Measurements from ENCODE around the gene NTRK2. TPM values are rescaled to one million over a fixed set of nuclear protein-coding genes. Genes with fewer than 3 reads are reported as not detected.

Gene NTRK2
- polyA plus RNA-seq, 1 donor (not counting 4 experiments of a cell fraction or from before 2014, with no cell fraction given) = 0.08 TPM

GRCh38 chr9:84862810-84863287, 193.3 kb downstream of the NTRK2 start:
- Histone ChIP-seq H3K27ac (ENCODE audit: control insufficient read depth, insufficient read depth, low read length) (peak overlapping the region; percentile 19), H3K4me1 (ENCODE audit: control insufficient read depth, extremely low read depth, insufficient read depth, low read length) (peaks cover 17% of the 10 kb centered on the region), H2AFZ (ENCODE audit: control insufficient read depth, low read length) (peak overlapping the region; percentile 34), H3K9me3 (ENCODE audit: control insufficient read depth, low read depth, low read length) (no peaks in the 10 kb centered on the region), H3K79me2 (ENCODE audit: control insufficient read depth, insufficient read depth, low read length) (no peaks in the 10 kb centered on the region), H3K4me3 (ENCODE audit: control insufficient read depth in 2 of 3, extremely low read depth in 1 of 3, insufficient read depth in 2 of 3, low read depth in 1 of 3, low read length in 3 of 3) (no peak overlapping the region), H3K9ac (ENCODE audit: control insufficient read depth, extremely low read depth, insufficient read depth, low read length) (no peak overlapping the region), H4K20me1 (ENCODE audit: control insufficient read depth, extremely low read depth, insufficient read depth, low read length) (no peaks in the 10 kb centered on the region), H3K4me2 (ENCODE audit: control insufficient read depth, extremely low read depth, insufficient read depth, low read depth, low read length) (peak overlapping the region; percentile 50), H3K36me3 (ENCODE audit: control insufficient read depth in 2 of 2, extremely low read depth in 1 of 2, insufficient read depth in 2 of 2, low read length in 2 of 2) (no peaks in the 10 kb centered on the region), H3K9me1 (ENCODE audit: control insufficient read depth, extremely low read depth, insufficient read depth, low read length) (no peaks in the 10 kb centered on the region), H3K27me3 (ENCODE audit: control insufficient read depth, extremely low read depth, insufficient read depth, low read length) (no peaks in the 10 kb centered on the region)
- DNase-seq (ENCODE audit: low read depth, low spot score) (peak; percentile 50), FAIRE-seq (peak; percentile 97)
- TF ChIP-seq CTCF (optimal IDR thresholded peaks at IDR 0.05 in 1 of 3, IDR thresholded peaks at IDR 0.05 in 1 of 3, conservative IDR thresholded peaks at IDR 0.05 in 1 of 3; ENCODE audit: extremely low read depth in 1 of 3, insufficient read depth in 2 of 3, low read length in 3 of 3) = no peak
- no peak for TF ChIP-seq EZH2 (IDR thresholded peaks at IDR 0.05; ENCODE audit: low read length)
- dilution Hi-C loops (cut with MboI; ENCODE audit: extremely low pct_ligation_motif_present, low sequenced_read_pairs) = no loop called here

DNA sequence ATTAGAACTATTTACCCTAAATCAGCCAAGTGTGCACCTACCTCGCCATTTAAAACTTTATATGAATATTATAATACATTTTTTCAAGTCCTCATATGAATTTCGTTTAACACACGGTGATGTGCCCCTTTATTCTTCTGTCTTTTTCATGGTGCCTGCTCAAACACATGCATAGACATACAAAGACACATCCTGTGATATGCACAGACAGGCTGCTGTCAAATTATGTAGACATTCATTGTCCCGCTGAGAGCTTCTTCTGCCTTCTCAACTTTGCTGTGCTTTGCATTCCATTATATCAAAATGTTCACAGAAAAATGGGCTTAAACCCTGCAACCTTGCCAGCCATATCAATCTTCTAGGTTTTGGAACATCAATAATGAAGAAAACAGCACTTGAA, 193.8 kb downstream of the NTRK2 start:
- H3K4me3 ChIP-seq (ENCODE audit: control insufficient read depth in 2 of 3, extremely low read depth in 1 of 3, insufficient read depth in 2 of 3, low read depth in 1 of 3, low read length in 3 of 3) = no peak overlapping the region
- H3K9me3 ChIP-seq (ENCODE audit: control insufficient read depth, low read depth, low read length) = no peaks in the 10 kb centered on the region
- H2AFZ ChIP-seq (ENCODE audit: control insufficient read depth, low read length) = no peak overlapping the region
- TF ChIP-seq EZH2 (IDR thresholded peaks at IDR 0.05; ENCODE audit: low read length) (no peak), CTCF (optimal IDR thresholded peaks at IDR 0.05 in 1 of 3, IDR thresholded peaks at IDR 0.05 in 1 of 3, conservative IDR thresholded peaks at IDR 0.05 in 1 of 3; ENCODE audit: extremely low read depth in 1 of 3, insufficient read depth in 2 of 3, low read length in 3 of 3) (no peak)
- H3K36me3 ChIP-seq (ENCODE audit: control insufficient read depth in 2 of 2, extremely low read depth in 1 of 2, insufficient read depth in 2 of 2, low read length in 2 of 2) = no peaks in the 10 kb centered on the region
- no peaks in the 10 kb centered on the region for H3K79me2 ChIP-seq (ENCODE audit: control insufficient read depth, insufficient read depth, low read length)
- H3K27me3 ChIP-seq (ENCODE audit: control insufficient read depth, extremely low read depth, insufficient read depth, low read length) = no peaks in the 10 kb centered on the region
- H3K9ac ChIP-seq (ENCODE audit: control insufficient read depth, extremely low read depth, insufficient read depth, low read length) = no peak overlapping the region
- no peak for DNase-seq (ENCODE audit: low read depth, low spot score)
- no peak overlapping the region for H3K27ac ChIP-seq (ENCODE audit: control insufficient read depth, insufficient read depth, low read length)
- H3K4me2 ChIP-seq (ENCODE audit: control insufficient read depth, extremely low read depth, insufficient read depth, low read depth, low read length) = peak overlapping the region; percentile 11
- dilution Hi-C loops (cut with MboI; ENCODE audit: extremely low pct_ligation_motif_present, low sequenced_read_pairs) = no loop called here
- no peaks in the 10 kb centered on the region for H3K9me1 ChIP-seq (ENCODE audit: control insufficient read depth, extremely low read depth, insufficient read depth, low read length)
- peaks cover 17% of the 10 kb centered on the region for H3K4me1 ChIP-seq (ENCODE audit: control insufficient read depth, extremely low read depth, insufficient read depth, low read length)
- no peak for FAIRE-seq
- no peaks in the 10 kb centered on the region for H4K20me1 ChIP-seq (ENCODE audit: control insufficient read depth, extremely low read depth, insufficient read depth, low read length)
